CD4-positive, alpha-beta T cell (primary cell): Measurements from ENCODE around the gene SLC44A5. TPM values are rescaled to one million over a fixed set of nuclear protein-coding genes. Genes with fewer than 3 reads are reported as not detected.
"Not testable (repeated sequence)": the region's sequence is repeated elsewhere in the genome, so short reads cannot be mapped to it uniquely, and the experiment has no call there.

ENCODE experiments used
- ATAC-seq: fragments of 200-7000 bp; cut with Tn5 transposase; one replicate; pipeline ENCODE4 v1.10.0; 2022; ENCODE audit warnings: mild to moderate bottlenecking; ENCODE audit not compliant: poor library complexity
- CTCF ChIA-PET: fragments of 350-600 bp; sonication (Branson Sonifier 250); formaldehyde crosslinking; loops from one replicate; lab custom pipeline; 2021; ENCODE audit warnings: antibody characterized with exemption, inconsistent platforms; lab: Charles Lee
- POLR2A ChIA-PET: fragments of 350-600 bp; sonication (Branson Sonifier 250); formaldehyde crosslinking; loops from one replicate; lab custom pipeline; 2021; ENCODE audit warnings: antibody characterized with exemption, inconsistent platforms; lab: Charles Lee
- DNase-seq, 14 experiments: peaks; one replicate each; pipeline ENCODE4 v3.0.0-alpha.2; 2013 to 2020; ENCODE audit warnings: mixed read lengths in 2 of 14
- H3K27ac ChIP-seq, 2 donors: one replicate each; pipeline versions ENCODE4 v1.5.1 to v1.7.0; 2013; ENCODE audit warnings: low read length in 2 of 2, low read depth in 1 of 2, mild to moderate bottlenecking in 1 of 2
- H3K27me3 ChIP-seq, 2 experiments: 1 replicate in 1 of 2; 2 replicates in 1 of 2; pipeline versions ENCODE4 v1.6.1 to v1.7.0; 2013; ENCODE audit warnings: low read length in 2 of 2, control low read depth in 1 of 2, mild to moderate bottlenecking in 1 of 2, moderate library complexity in 1 of 2; ENCODE audit not compliant: insufficient read depth in 2 of 2, control insufficient read depth in 1 of 2
- H3K36me3 ChIP-seq: one replicate; pipeline ENCODE4 v1.6.1; 2013; ENCODE audit warnings: low read length, control low read depth; ENCODE audit not compliant: insufficient read depth
- H3K4me1 ChIP-seq: one replicate; pipeline ENCODE4 v1.6.1; 2013; ENCODE audit warnings: low read length, control low read depth; ENCODE audit not compliant: insufficient read depth
- H3K4me3 ChIP-seq: one replicate; pipeline ENCODE4 v1.5.1; 2013; ENCODE audit warnings: mild to moderate bottlenecking, low read length, moderate library complexity
- H3K9me3 ChIP-seq, 2 experiments: 1 replicate in 1 of 2; 2 replicates in 1 of 2; pipeline versions ENCODE4 v1.6.1 to v1.7.0; 2013; ENCODE audit warnings: low read length in 2 of 2, mild to moderate bottlenecking in 2 of 2, control low read depth in 1 of 2, moderate library complexity in 1 of 2; ENCODE audit not compliant: control insufficient read depth in 1 of 2, insufficient read depth in 1 of 2
- H3K27ac Mint-ChIP-seq: one replicate; pipeline ENCODE4 v1.8.0; 2020; ENCODE audit warnings: mixed read lengths
- H3K27me3 Mint-ChIP-seq: one replicate; pipeline ENCODE4 v1.8.0; 2021; ENCODE audit warnings: mixed read lengths
- H3K36me3 Mint-ChIP-seq: one replicate; pipeline ENCODE4 v1.8.0; 2021; ENCODE audit warnings: low read depth, mixed read lengths
- H3K4me1 Mint-ChIP-seq: one replicate; pipeline ENCODE4 v1.8.0; 2021; ENCODE audit warnings: low read depth, mixed read lengths
- H3K4me3 Mint-ChIP-seq: one replicate; pipeline ENCODE4 v1.8.0; 2020; ENCODE audit warnings: mild to moderate bottlenecking, mixed read lengths
- H3K9me3 Mint-ChIP-seq: one replicate; pipeline ENCODE4 v1.8.0; 2020; ENCODE audit warnings: mixed read lengths
- intact Hi-C, 2 experiments: fragments of 100-400 bp; cut with DNase I in 1 of 2; cut with micrococcal nuclease in 1 of 2; formaldehyde crosslinking; loops; one replicate each; pipeline versions ENCODE4 v1.15.1 to v1.9.0; 2023 to 2025; cut with DNase I, micrococcal nuclease
- total RNA-seq, 174 experiments: library from RNA in 2 of 174; stranded (reverse) in 2 of 174; gene quantifications; one replicate each; pipeline ENCODE4 v1.2.3 and lab custom pipeline; 2021 to 2026
- TF ChIP-seq, protein P1 (sequence below): fragments of 200-600 bp; IDR thresholded peaks from one replicate; pipeline ENCODE4 v1.8.0; 2022; ENCODE audit warnings: antibody characterized with exemption, mild to moderate bottlenecking

The SLC44A5 gene
- total RNA-seq, 2 experiments from 2014 or later: not detected

DNA sequence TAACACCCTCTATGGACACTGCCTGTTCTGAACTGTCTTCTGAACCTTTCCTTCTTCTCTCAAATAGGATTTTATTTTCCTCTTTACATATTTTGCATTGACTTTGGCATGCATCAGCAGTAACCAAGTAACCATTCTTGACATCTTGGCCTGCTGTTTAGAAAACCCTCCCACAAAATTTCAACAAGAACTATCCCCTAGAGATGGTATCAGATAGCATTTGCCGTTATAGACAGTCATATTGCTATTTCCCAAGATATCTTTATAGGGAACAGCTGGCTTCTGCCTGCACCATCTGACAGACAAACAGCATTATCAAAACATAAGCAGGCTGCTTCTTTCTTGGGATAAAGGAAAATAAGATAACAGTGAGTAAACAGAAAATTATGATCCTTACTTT, 422.0 kb downstream of the SLC44A5 start:
- no peak overlapping the region for H3K27ac ChIP-seq
- ChIA-PET POLR2A (no interaction called here), CTCF (no interaction called here)
- DNase-seq (no peak), ATAC-seq (no peak)
- intact Hi-C loops: no loop called here
- H3K36me3 Mint-ChIP-seq: no peaks in the 10 kb centered on the region
- no peaks in the 10 kb centered on the region for H3K27me3 Mint-ChIP-seq
- no peaks in the 10 kb centered on the region for H3K4me1 Mint-ChIP-seq
- H3K4me1 ChIP-seq: no peaks in the 10 kb centered on the region
- no peak overlapping the region for H3K4me3 Mint-ChIP-seq
- no peak overlapping the region for H3K27ac Mint-ChIP-seq
- H3K9me3 ChIP-seq: no peaks in the 10 kb centered on the region
- H3K36me3 ChIP-seq: no peaks in the 10 kb centered on the region
- H3K9me3 Mint-ChIP-seq: peaks cover 3% of the 10 kb centered on the region
- no peak overlapping the region for H3K4me3 ChIP-seq
- TF ChIP-seq, protein P1, sequence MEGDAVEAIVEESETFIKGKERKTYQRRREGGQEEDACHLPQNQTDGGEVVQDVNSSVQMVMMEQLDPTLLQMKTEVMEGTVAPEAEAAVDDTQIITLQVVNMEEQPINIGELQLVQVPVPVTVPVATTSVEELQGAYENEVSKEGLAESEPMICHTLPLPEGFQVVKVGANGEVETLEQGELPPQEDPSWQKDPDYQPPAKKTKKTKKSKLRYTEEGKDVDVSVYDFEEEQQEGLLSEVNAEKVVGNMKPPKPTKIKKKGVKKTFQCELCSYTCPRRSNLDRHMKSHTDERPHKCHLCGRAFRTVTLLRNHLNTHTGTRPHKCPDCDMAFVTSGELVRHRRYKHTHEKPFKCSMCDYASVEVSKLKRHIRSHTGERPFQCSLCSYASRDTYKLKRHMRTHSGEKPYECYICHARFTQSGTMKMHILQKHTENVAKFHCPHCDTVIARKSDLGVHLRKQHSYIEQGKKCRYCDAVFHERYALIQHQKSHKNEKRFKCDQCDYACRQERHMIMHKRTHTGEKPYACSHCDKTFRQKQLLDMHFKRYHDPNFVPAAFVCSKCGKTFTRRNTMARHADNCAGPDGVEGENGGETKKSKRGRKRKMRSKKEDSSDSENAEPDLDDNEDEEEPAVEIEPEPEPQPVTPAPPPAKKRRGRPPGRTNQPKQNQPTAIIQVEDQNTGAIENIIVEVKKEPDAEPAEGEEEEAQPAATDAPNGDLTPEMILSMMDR: no peak
- no peaks in the 10 kb centered on the region for H3K27me3 ChIP-seq

DNA sequence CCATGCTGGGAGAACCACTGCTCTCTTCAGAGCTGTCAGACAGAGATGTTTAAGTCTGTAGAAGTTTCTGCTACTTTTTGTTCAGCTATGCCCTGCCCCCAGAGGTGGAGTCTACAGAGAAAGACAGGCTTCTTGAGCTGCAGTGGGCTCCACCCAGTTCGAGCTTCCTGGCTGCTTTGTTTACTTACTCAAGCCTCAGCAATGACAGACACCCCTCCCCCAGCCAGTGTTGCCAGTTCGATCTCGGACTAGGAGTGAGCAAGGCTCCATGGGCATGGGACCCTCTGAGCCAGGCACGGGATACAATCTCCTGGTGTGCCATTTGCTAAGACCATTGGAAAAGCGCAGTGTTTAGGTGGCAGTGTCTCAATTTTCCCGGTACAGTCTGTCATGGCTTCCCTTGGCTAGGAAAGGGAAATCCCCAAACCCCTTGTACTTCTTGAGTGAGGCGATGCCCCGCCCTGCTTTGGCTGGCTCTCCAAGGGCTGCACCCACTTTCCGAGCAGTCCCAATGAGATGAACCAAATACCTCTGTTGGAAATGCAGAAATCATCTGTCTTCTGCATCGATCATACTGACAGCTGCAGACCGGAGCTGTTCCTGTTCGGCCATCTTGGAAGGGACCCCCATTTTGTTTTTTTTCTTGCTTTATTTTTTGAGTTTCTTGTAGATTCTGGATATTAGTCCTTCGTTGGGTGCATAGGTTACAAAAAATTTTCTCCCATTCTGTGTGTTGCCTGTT, 429.5 kb downstream of the SLC44A5 start:
- peaks cover 14% of the 10 kb centered on the region for H3K9me3 Mint-ChIP-seq
- H3K4me1 Mint-ChIP-seq, H3K9me3 ChIP-seq, H3K36me3 ChIP-seq, ATAC-seq, H3K27ac ChIP-seq, DNase-seq, H3K27ac Mint-ChIP-seq, intact Hi-C loops, H3K36me3 Mint-ChIP-seq, POLR2A ChIA-PET, H3K4me1 ChIP-seq, H3K27me3 ChIP-seq, H3K4me3 ChIP-seq, H3K27me3 Mint-ChIP-seq, H3K4me3 Mint-ChIP-seq: not testable (repeated sequence)
- CTCF ChIA-PET: interaction anchor here (0.6 kb wide), 1 partner anchor 1234 kb away, joined by 4 read pairs; no protein-coding TSS in a partner anchor

DNA sequence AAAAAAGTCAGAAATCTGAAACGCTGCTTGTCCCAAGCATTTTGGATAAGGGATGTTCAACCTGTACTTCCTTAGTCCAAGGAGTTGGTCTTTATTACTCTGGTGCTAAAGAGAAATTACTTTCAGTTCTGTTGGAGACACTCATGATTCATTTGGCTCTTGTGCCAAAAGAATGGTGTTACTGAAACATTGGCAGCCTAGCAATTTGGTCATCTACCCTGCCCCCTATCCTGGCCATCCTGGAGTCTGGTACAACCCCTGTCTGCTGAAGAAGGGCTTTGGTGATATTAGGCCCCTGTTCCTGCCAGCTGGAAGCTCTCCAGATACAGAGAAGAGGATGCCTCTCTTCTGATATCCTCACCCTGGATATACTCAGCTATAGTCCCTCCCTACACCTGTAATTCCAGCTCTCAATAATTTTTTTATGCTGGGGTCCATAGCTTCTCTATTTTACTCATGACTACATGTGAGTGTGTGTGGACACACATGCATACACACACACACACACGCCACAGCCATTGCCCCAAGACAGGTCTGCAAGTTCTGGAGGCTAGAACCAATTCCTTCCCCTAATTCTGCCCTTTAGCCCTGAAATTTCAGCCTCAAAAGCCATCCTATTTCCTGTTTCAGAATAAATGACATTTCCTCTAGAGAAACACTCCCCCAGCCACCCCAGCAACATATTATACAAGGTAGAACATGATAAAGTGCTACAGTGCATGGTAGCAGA, 436.7 kb downstream of the SLC44A5 start:
- ATAC-seq: no peak
- Mint-ChIP-seq H3K4me3 (no peak overlapping the region), H3K27me3 (no peaks in the 10 kb centered on the region), H3K36me3 (no peaks in the 10 kb centered on the region), H3K4me1 (no peaks in the 10 kb centered on the region), H3K9me3 (peaks cover 5% of the 10 kb centered on the region), H3K27ac (no peak overlapping the region)
- no peak for DNase-seq
- H3K27ac ChIP-seq: no peak overlapping the region
- H3K27me3 ChIP-seq: no peaks in the 10 kb centered on the region
- no peaks in the 10 kb centered on the region for H3K9me3 ChIP-seq
- POLR2A ChIA-PET: no interaction called here
- no peaks in the 10 kb centered on the region for H3K36me3 ChIP-seq
- no peak overlapping the region for H3K4me3 ChIP-seq
- intact Hi-C loops: no loop called here
- CTCF ChIA-PET: no interaction called here
- TF ChIP-seq, protein P1: no peak
- no peaks in the 10 kb centered on the region for H3K4me1 ChIP-seq
